Parathyroid adenoma (tissue), 2 donors: ENCODE data around the gene MGRN1.

Source experiments
- H2AFZ ChIP-seq: fragments of 300-600 bp; sonication (generic); one replicate; pipeline ENCODE4 v1.7.0; 2017; ENCODE audit warnings: antibody characterized with exemption, mild to moderate bottlenecking
- H3K27ac ChIP-seq: fragments of 300-600 bp; sonication (generic); one replicate; pipeline ENCODE4 v1.7.0; 2017
- H3K27me3 ChIP-seq: fragments of 300-600 bp; sonication (generic); one replicate; pipeline ENCODE4 v1.7.0; 2017; ENCODE audit warnings: low read length; ENCODE audit not compliant: control insufficient read depth, insufficient read depth
- H3K36me3 ChIP-seq: fragments of 300-600 bp; sonication (generic); one replicate; pipeline ENCODE4 v1.7.0; 2017; ENCODE audit warnings: low read length; ENCODE audit not compliant: control insufficient read depth, insufficient read depth
- H3K4me1 ChIP-seq: fragments of 300-600 bp; sonication (generic); one replicate; pipeline ENCODE4 v1.7.0; 2017; ENCODE audit warnings: control low read depth
- H3K4me2 ChIP-seq: fragments of 300-600 bp; sonication (generic); one replicate; pipeline ENCODE4 v1.7.0; 2017; ENCODE audit warnings: low read length
- H3K4me3 ChIP-seq: fragments of 300-600 bp; sonication (generic); one replicate; pipeline ENCODE4 v1.7.0; 2017; ENCODE audit warnings: low read depth, low read length
- H3K79me2 ChIP-seq: fragments of 300-600 bp; sonication (generic); one replicate; pipeline ENCODE4 v1.7.0; 2017; ENCODE audit warnings: control low read depth
- H3K9ac ChIP-seq: fragments of 300-600 bp; sonication (generic); one replicate; pipeline ENCODE4 v1.7.0; 2017; ENCODE audit warnings: mild to moderate bottlenecking
- H3K9me3 ChIP-seq: fragments of 300-600 bp; sonication (generic); one replicate; pipeline ENCODE4 v1.7.0; 2017; ENCODE audit warnings: low read length; ENCODE audit not compliant: control insufficient read depth
- CTCF ChIP-seq: fragments of 300-600 bp; sonication (generic); IDR thresholded peaks from one replicate; pipeline ENCODE4 v1.7.0; 2017; ENCODE audit warnings: antibody characterized with exemption, mild to moderate bottlenecking
- donor health status: primary hyperparathyroidism.

The MGRN1 gene

GRCh38 chr16:4591191-4591590, 33.4 kb upstream of the MGRN1 start:
- no peak overlapping the region for H3K4me3 ChIP-seq
- no peak for TF ChIP-seq CTCF

GRCh38 chr16:4591706-4592470, 32.7 kb upstream of the MGRN1 start:
- Histone ChIP-seq H3K36me3 (no peaks in the 10 kb centered on the region), H3K4me1 (no peaks in the 10 kb centered on the region), H3K79me2 (no peaks in the 10 kb centered on the region), H3K4me3 (no peak overlapping the region), H3K27me3 (no peaks in the 10 kb centered on the region), H3K27ac (no peak overlapping the region), H3K9me3 (peaks cover 3% of the 10 kb centered on the region), H2AFZ (no peak overlapping the region), H3K9ac (no peak overlapping the region), H3K4me2 (no peak overlapping the region)
- TF ChIP-seq CTCF, result no peak

More at GRCh38 chr16:4591191-4591590, 33.4 kb upstream of the MGRN1 start:
- Histone ChIP-seq H3K36me3 (no peaks in the 10 kb centered on the region), H3K4me2 (no peak overlapping the region), H3K4me1 (no peaks in the 10 kb centered on the region), H3K9me3 (peaks cover 3% of the 10 kb centered on the region), H3K27ac (no peak overlapping the region), H2AFZ (no peak overlapping the region), H3K79me2 (no peaks in the 10 kb centered on the region), H3K9ac (no peak overlapping the region), H3K27me3 (no peaks in the 10 kb centered on the region)

- Histone ChIP-seq H3K27ac (no peak overlapping the region), H3K27me3 (no peaks in the 10 kb centered on the region), H3K79me2 (no peaks in the 10 kb centered on the region), H3K4me2 (no peak overlapping the region), H3K9me3 (peaks cover 2% of the 10 kb centered on the region), H3K36me3 (no peaks in the 10 kb centered on the region), H3K4me3 (no peak overlapping the region), H3K4me1 (no peaks in the 10 kb centered on the region), H3K9ac (no peak overlapping the region), H2AFZ (no peak overlapping the region)
- TF ChIP-seq CTCF, result no peak
Observed at GRCh38 chr16:4593086-4593485, 31.5 kb upstream of the MGRN1 start.

- Histone ChIP-seq H3K4me3 (no peak overlapping the region), H3K79me2 (no peaks in the 10 kb centered on the region), H3K9ac (no peak overlapping the region), H3K27me3 (no peaks in the 10 kb centered on the region), H3K4me1 (no peaks in the 10 kb centered on the region), H3K27ac (no peak overlapping the region), H3K4me2 (no peak overlapping the region), H2AFZ (no peak overlapping the region), H3K36me3 (no peaks in the 10 kb centered on the region), H3K9me3 (no peaks in the 10 kb centered on the region)
- TF ChIP-seq CTCF, result no peak
Observed at GRCh38 chr16:4594433-4595410, 29.9 kb upstream of the MGRN1 start.
